ENCODE data around the gene UBFD1.
"Not testable (repeated sequence)": the region's sequence is repeated elsewhere in the genome, so short reads cannot be mapped to it uniquely, and the experiment has no call there.

UBFD1 gene, protein sequence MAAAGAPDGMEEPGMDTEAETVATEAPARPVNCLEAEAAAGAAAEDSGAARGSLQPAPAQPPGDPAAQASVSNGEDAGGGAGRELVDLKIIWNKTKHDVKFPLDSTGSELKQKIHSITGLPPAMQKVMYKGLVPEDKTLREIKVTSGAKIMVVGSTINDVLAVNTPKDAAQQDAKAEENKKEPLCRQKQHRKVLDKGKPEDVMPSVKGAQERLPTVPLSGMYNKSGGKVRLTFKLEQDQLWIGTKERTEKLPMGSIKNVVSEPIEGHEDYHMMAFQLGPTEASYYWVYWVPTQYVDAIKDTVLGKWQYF

DNA sequence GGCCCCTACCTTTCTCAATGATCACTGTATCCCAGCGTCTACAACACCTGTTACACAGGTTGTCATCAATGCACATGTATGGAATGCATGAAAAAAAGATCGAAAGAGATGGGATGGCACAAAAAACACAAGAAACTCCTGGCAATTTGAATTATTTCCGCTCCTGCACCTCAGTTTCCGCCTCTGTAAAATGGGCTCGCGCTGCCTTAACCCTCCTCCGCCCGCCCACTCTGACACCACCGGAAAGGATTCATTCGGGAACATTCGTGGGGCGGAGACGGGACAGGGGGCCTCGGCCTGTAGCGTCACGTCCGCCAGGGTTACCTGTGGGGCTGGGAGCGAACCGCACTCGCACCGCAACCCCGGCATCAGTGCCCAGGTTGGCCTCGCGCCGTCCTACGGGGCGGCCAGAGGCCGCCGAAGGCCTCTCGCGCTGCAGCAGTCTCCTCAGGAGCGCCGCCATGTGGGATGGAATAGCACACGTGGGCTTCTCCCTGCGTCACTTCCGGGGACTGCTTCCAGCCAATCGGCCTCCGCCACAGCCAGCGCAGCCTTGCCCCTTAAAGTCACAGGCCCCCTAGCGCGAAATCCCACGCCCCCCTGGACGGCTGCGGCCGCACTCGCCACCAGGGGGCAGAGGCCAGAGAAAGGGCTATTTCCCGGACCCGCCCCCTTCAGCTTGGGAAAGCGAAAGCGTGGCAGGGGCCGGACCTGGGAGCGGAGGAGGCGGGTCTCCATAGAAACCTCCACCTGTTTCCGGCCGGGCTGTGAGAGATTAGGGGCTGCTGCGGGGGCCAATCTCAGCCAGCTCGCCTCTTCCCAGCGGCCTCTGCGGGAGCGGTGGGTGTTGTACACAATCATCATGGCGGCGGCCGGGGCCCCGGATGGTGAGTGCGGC lies at the start of gene UBFD1, which contains the start of gene EARS2:
Gene UBFD1, plus strand, starts transcription at position 847 of the 898 bp plus-strand sequence. Its CDS starts 16 bp downstream, at position 863.
Gene EARS2, minus strand, starts transcription at position 470 of the 898 bp plus-strand sequence. Its CDS starts 7 bp downstream, at position 463.
- peak; percentile 98 to 99 for DNase-seq

DNA sequence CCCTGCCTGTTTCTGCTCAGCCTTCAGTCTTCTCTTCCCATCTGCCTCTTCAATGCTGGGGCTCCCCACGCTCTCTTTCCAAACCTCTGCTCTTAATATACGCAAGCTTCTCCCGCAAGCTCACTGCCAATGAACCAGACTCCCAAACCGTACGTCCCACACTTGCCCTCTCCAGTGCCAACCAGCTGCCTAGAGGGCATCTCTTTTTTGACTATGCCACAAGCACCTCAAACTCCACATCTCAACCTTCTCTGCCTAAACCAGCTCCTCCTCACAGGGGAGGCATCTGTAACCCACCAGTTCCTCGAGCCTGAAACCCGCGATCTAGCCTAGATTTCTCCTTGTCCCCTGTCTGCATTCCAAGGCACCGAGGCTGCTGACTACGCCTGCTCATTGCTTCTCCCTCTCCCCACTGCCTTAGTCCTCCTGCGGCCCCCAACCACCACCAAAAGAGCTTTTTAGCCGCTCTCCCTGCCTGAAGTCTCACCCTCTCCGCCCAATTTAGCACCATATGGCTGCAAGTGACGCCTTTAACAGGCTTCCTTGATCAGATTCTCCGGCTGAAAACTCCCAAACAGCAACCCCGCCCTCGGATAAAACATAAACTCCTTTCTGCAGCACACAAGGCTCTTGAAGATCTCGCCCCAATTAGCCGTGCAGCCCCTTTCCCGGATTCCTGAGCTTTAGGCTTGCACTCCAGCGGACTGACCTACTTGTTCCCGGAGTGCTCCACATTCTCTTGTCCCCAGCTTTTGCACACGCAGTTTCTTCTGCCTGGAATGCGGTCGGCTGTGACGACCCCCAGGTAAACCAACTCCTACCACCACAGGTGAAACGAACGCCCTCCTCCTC lies 48.7 kb upstream of the UBFD1 start:
- DNase-seq: no peak

DNA sequence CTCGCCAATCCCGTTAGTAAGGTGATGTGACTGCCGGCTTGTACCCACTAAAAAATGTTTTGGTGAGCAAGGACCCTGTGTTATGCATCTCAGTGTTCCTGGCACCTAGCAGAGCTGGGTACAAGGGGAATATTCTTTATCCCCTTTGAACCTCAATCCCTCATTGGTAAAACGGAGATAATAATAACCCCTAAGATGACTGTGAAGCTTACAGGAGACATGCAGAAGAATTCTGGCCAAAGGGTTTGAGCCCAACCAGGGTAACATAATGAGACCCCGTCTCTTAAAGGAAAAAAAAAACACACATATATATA lies 48.1 kb upstream of the UBFD1 start:
- no peak for DNase-seq

DNA sequence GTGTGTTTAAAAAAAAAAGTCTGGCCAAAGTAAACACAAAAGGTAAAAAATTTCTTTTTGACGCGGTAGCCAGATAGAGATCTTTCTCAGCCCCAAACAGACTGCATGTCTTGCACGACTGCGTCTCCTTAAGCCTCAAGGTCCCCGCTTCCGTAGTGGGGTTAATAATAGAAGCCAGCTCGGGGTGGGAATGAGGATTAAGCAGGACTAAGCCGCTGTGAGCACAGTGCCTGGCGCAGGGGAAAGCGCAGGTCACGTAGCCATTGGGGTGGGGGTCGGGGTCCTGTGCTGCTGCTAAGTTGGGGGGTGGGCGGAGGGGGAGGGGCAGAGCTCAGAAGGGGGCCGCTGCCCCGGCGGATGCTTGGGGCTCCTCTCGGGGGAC lies 47.8 kb upstream of the UBFD1 start:
- peak; percentile 29 to 34 for DNase-seq

DNA sequence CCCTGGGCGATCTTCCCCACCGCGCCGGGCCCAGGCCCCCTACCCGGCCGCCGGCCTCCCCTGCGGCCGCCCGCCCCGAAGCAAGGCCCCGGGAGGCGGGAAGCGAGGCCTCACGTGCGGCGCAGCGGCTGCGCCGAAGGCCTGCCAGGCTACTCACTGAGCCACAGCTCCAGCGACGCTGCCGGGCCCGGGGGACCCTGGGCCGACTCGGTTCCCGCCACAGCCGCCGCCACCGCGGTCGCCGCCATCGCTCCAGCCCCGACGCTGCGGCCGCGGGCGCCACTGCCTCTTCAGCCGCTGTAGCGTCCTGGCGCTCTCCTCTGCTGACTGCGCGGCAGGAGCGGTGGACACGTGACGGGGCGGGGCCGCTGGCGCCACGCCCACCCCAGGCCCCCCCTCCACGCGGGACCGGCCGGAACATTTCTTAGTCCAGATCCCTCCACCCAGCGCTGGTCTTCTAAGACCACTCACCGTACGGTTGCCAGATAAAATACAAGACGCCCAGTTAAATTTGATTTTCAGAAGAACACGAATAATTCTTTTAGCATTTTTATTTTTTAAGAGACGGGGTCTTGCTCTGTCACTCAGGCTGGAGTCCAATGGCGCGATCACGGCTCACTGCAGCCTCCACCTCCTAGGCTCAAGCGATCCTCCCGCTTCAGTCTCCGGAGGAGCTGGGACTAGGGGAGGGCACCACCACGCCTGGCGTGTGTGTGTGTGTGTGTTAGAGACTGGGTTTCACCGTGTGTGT lies 47.2 kb upstream of the UBFD1 start, which contains the start of gene GGA2:
Gene GGA2, minus strand, starts transcription at position 331 of the 751 bp plus-strand sequence. Its CDS starts 83 bp downstream, at position 248.
- peak; percentile 82 to 84 for DNase-seq

DNA sequence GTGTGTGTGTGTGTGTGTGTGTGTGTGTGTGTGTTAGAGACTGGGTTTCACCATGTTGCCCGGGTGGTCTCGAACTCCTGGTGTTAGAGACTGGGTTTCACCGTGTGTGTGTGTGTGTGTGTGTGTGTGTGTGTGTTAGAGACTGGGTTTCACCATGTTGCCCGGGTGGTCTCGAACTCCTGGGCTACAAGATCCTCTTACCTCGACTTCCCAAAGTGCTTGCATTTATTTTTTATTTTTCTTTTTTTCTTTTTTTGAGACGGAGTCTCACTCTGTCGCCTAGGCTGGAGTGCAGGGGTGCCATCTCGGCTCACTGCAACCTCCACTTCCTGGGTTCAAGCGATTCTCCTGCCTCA lies 46.6 kb upstream of the UBFD1 start:
- not testable (repeated sequence) for DNase-seq

DNA sequence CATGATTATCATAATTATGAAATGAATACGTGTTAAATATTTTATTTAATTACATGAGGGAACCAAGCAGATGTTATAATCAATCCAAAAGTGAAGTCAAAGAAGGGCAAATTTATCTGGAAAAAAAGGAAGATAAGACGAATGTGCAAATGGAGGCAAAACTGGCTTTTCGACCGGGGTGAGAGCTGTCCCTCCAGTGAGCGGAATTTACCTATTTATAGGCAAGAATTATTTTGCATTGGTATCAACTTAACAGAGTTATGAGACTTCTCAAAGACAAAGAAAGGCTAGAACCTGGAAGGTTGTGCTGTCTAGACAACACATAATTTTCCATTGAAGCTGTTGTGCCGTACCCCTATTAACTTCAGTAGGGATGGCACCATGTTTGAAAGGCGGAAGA lies 45.8 kb upstream of the UBFD1 start:
- no peak for DNase-seq

DNA sequence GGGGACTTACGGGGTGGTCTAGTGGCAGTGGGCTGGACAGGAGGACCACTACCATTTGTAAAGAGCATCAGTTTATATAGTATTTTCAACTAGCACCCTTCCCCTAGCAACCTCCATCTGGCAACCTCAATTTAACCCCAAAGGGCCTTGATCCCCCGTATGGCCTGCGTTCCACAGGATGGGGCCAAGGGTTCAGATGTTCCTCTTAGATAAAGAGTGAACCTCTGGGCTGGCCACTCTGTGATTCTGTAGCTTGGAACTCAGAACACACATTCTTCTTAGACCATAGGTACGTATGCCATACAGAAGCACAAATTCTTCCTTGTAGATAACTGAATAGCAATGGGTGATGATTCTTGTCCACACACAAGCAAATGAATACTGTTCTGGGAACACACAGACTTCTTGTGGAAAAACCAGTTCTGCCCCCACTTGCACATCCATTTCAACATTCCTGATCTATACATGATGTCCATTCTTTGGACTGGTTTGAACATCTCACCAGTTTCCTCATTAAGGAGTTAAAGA lies 45.3 kb upstream of the UBFD1 start:
- DNase-seq: no peak

DNA sequence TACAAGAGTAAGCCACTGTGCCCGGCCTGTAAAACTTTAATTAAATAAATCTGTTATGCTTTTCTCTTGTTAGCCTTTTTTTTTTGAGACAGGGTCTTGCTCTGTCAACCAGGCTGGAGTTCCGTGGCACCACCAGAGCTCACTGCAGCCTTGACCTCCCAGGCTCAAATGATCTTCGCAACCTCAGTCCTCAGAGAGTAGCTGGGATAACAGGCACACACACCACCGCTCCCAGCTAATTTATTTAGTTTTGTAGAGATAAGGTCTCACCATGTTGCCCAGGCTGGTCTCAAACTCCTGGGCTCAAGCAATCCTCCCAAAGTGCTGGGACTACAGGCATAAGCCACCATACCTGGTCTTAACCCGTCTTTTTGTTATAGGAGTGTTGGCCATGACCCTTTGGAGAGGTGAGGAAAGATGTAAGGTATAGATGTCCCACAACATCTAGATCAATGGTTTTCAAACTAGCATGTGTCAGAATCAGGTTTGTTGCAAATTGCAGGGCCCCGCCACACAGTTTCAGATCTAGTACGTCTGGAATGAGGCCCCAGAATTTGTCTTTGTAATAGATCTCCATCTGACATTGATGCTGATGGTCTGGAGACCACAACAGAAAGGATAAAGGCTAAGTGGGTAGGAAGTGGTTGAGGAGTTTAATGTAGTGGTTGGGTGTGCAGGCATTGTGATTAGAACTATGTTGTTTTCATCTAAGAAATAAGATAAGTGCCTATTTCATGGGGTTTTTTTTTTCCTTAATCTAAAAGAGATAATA lies 43.0 kb upstream of the UBFD1 start:
- peak; percentile 25 to 30 for DNase-seq

DNA sequence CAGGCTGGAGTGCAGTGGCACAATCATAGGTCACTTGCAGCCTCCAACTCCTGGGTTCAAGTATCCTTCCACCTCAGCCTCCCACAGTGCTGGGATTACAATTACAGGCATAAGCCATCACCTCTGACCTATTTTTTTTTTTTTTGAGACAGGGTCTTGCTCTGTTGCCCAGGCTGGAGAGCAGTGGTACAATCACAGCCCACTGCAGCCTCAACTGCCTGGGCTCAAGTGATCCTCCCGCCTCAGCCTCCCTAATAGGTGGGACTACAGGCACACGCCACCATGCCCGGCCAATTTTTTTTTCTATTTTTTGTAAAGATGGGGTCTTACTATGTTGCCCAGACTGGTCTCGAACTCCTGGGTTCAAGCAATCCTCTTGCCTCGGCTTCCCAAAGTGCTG lies 41.6 kb upstream of the UBFD1 start:
- DNase-seq: no peak

DNA sequence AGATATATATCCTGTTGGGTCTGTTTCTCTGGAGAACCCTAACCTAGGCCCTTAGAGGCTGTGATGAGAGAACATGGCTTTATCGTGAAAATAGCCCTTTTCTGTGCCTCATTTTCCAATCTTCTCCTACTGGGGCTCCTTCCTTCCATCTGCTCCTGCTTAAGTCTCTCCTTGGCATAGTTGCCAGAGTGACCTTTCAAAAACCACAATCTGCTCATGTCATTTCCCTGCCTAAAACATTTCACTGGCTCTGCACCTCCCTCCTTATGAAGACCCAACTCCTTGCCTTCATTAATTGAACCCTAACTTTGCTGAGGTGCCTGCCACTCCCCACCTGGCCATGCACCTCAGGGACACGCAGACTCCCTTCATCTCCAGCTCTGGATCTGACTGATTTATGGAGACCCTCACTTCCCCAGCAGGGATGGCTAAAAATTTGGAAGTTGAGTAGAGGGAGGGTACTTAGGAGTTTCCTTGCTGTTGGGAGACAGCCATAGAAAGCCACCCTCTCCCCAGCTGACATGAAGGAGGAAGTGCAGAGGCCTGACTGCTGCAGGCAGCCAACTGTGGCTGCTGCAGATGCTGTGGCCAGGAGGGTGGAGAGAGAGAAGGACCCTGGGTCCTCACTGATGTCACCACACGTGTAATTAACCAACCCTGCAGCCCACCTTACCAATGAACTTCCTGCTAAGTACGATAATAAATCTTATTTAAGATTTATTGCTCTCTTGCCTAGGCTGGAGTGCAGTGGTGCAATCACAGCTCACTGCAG lies 41.0 kb upstream of the UBFD1 start:
- no peak for DNase-seq

DNA sequence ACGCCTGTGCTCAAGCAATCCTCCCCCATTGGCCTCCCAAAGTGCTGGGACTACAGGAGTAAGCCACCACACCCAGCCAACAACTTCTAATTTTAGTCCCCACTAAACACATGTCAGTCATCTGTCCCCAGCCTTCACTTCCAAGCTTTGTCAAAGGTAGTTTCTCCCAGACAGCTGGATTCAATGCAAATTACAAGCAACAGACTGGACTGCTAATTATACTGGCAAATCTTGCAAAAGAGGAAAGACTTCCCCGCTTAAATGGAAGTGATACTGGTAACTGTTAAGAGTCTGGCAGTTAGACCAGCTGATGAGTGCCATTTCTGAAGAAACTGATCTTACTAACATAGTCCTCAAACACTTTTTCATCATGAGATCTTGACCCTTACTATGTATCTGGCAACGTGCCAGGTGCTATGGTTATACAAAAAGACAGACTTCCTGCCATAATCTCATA lies 39.1 kb upstream of the UBFD1 start:
- no peak for DNase-seq

DNA sequence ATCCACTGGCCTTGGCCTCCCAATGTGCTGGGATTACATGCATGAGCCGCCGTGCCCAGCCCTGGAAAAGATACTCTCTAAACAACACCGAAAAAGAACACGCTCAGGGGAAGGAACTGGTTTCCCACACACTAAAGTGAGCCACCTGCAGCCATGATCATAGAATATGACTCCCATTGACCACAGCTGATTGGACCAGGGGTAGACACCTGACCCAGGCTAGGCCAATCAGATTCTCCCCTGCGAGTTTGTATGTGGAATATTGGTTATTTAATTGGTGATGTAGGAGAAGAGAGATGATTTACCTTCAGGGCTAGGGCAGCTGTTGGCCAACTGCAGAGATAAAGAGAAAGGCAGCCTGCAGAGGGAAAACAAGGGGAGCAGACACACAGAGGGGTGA lies 38.2 kb upstream of the UBFD1 start:
- DNase-seq: no peak

DNA sequence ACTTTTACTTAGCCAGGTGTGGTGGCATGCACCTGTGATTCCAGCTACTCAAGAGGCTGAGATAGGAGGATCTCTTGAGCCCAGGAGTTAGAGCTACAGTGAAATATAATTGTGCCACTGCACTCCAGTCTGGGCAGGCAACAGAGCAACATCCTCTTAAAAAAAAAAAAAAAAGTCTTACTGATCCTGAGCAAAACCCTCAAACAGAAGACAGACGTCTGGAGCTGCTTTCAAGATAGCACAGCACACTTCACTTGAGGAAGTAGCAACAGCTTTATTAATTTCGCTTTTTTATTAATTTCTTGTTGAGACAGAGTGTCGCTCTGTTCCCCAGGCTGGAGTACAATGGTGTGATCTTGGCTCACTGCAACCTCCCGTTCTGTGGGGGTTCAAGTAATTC lies 37.0 kb upstream of the UBFD1 start:
- no peak for DNase-seq

DNA sequence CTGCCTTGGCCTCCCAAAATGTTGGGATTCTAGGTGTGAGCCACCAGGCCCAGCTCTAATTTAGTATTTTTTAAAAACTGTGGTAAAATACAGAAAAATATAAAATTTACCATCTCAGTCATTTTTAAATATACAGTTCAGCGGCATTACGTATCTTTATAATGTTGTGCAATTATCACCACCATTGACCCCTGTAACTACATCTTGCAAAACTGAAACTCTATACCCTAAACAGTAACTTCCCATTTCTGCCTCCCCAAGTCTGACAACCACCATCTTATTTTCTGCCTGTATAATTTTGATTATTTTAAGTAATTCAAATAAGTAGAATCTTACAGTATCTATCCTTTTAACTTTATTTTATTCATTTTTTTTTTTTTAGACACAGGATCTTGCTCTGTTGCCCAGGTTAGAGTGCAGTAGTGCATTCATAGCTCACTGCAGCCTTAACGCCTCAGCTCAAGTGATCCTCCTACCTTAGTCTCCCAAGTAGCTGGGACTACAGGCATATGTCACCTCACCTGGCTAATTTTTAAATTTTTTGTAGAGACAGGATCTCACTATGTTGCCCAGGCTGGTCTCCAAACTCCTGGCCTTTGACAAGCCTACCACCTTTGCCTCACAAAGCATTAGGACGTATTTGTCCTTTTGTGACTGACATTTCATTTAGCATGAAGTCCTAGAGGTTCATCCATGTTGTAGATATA lies 36.3 kb upstream of the UBFD1 start:
- DNase-seq: no peak

DNA sequence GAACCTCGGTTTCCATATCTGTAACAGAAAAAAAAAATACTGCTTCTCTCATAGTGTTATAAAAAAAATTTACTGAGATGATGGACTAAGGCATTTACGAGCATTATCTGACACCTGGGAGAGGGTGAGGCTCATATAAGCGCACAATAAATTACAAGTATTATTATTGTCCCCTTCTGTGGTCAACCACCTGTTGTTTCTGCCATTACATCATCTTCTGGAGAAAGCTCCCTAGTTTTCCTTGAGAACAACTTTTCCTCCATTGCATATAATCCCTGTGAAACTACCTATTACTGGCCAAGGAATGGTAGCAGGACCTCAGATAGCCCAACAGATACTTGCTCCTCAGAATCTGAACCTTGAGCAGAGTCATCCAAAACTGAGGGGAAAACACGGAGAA lies 35.6 kb upstream of the UBFD1 start:
- DNase-seq: no peak

DNA sequence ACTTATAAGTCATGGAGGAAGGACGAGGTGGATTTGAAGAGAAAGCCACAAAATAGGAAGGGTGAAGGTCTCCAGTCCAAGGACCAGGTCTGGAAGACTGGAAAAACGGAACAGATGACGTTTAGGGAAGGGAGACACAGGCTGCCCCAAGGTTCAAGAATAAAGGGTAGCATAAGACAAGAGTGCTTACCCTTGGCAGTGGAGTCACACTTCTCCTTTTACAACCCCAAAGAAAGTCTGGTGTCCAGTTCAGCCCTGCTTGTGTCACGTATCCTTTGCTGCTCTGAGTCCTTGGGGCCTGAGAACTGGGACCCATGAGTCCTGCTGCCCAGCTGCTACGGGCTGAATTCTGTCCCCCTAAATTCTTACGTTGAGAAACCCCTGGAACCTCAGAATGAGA lies 34.2 kb upstream of the UBFD1 start:
- DNase-seq: no peak

DNA sequence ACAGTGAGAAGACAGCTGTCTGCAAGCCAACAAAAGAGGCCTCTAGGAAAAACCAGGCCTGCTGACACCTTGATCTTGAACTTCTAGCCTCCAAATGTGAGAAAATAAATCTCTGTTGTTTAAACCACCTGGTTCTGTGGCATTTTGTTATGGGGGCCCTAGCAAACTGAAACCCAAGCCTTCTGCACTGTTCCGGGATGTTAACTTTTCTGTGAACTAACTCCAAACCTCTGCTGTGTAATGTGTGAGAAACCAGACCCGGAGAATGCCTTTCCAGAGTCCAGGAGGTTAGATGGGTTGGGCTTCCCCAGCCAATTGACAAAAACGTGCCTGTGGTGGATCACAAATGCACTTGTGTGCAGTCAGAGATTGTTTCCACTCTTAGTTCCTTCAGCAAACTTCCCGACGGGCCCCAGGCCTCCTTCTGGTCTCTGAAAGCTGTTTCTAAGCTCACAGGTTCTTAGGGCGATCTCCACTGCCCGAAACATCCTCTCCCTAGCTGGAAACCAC lies 33.6 kb upstream of the UBFD1 start:
- no peak for DNase-seq

DNA sequence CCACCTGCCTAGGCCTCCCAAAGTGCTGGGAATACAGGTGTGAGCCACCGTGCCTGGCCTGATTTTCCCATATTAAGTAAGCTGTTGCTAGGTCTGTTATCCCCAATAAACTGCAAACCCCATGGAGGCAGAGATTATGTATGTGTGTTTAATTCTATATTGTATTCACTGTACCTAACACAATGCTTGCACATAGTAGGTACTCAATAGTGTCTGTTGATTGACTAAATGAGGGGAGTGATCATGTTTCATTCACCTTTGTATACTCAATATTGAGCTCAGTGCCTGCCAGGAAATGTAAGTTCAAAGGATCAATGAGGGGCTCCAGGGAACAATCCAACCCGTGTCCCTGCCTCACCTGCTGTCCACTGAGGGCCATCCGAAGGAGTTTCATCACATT lies 32.6 kb upstream of the UBFD1 start:
- no peak for DNase-seq
